ENCODE data around the gene ZFTA.
"Not testable (repeated sequence)": the region's sequence is repeated elsewhere in the genome, so short reads cannot be mapped to it uniquely, and the experiment has no call there.

The ZFTA gene

GRCh38 chr11:63771741-63772318 lies 3.3 kb upstream of the ZFTA start:
- DNase-seq, result not testable (repeated sequence)

- DNase-seq, result no peak
Observed at GRCh38 chr11:63770763-63771162, 2.2 kb upstream of the ZFTA start.

- DNase-seq, result peak; percentile 32 to 70
Observed at GRCh38 chr11:63769714-63770455, 1.3 kb upstream of the ZFTA start.

- no peak for DNase-seq
Observed at GRCh38 chr11:63769042-63769713, 603 bp upstream of the ZFTA start.

GRCh38 chr11:63767565-63768236 lies 874 bp downstream of the ZFTA start:
- DNase-seq, result peak; percentile 51 to 55

- no peak for DNase-seq
Observed at GRCh38 chr11:63767267-63767564, 1.4 kb downstream of the ZFTA start.

- no peak for DNase-seq
Observed at GRCh38 chr11:63766531-63767235, 1.9 kb downstream of the ZFTA start.

GRCh38 chr11:63765688-63766241 lies 2.8 kb downstream of the ZFTA start:
- DNase-seq, result no peak

GRCh38 chr11:63764679-63765647 lies 3.6 kb downstream of the ZFTA start:
- no peak for DNase-seq

- DNase-seq, result no peak
Observed at GRCh38 chr11:63764340-63764678, 4.3 kb downstream of the ZFTA start.

GRCh38 chr11:63763496-63764339 lies 4.9 kb downstream of the ZFTA start:
- DNase-seq, result no peak

- peak; percentile 15 to 67 for DNase-seq
Observed at GRCh38 chr11:63762654-63763495, 5.7 kb downstream of the ZFTA start.

- DNase-seq, result no peak
Observed at GRCh38 chr11:63761931-63762653, 6.5 kb downstream of the ZFTA start.

- DNase-seq, result no peak
Observed at GRCh38 chr11:63761188-63761587, 7.4 kb downstream of the ZFTA start.

- DNase-seq, result no peak
Observed at GRCh38 chr11:63760487-63761079, 8.0 kb downstream of the ZFTA start.

- no peak for DNase-seq
Observed at GRCh38 chr11:63756919-63757761, 11.4 kb downstream of the ZFTA start.

GRCh38 chr11:63749624-63750023 lies 19.0 kb downstream of the ZFTA start:
- DNase-seq, result no peak

GRCh38 chr11:63747011-63747410 lies 21.6 kb downstream of the ZFTA start:
- no peak for DNase-seq
